Uterus (tissue), 2 donors: ENCODE measurements around the gene PPP2R2B.

Experiments
- CTCF ChIP-seq, 4 experiments: fragments of 200-600 bp in 2 of 4; fragments of 450-650 bp in 2 of 4; sonication (generic) in 2 of 4; IDR thresholded peaks; one replicate each; pipeline ENCODE4 v1.5.1; 2016 to 2019; ENCODE audit warnings: antibody characterized with exemption in 4 of 4, mild to moderate bottlenecking in 2 of 4, moderate library complexity in 1 of 4
- POLR2A ChIP-seq, 2 donors: fragments of 450-650 bp; IDR thresholded peaks; one replicate each; pipeline ENCODE4 v1.6.1; 2016; ENCODE audit warnings: antibody characterized with exemption in 2 of 2, mild to moderate bottlenecking in 1 of 2, moderate library complexity in 1 of 2

- TF ChIP-seq POLR2A (IDR thresholded peaks at IDR 0.05) (no peak), CTCF (IDR thresholded peaks at IDR 0.05) (no peak)
Measured at GRCh38 chr5:146681585-146682105, 196.9 kb downstream of the PPP2R2B start.
